Common myeloid progenitor, CD34-positive (primary cell): ENCODE results near the gene FTCD.

Source experiments
- CTCF ChIA-PET: fragments of 350-600 bp; sonication (Branson Sonifier 250); formaldehyde crosslinking; loops from one replicate; lab custom pipeline; 2021; ENCODE audit warnings: antibody characterized with exemption; lab: Charles Lee
- POLR2A ChIA-PET: fragments of 350-600 bp; sonication (Branson Sonifier 250); formaldehyde crosslinking; loops from one replicate; lab custom pipeline; 2021; ENCODE audit warnings: antibody characterized with exemption; lab: Charles Lee
- DNase-seq, 3 donors: peaks; one replicate each; pipeline versions ENCODE4 v3.0.0 to v3.0.0-alpha.2; 2013
- H3K27ac ChIP-seq, 2 experiments: 1 replicate in 1 of 2; 2 replicates in 1 of 2; pipeline ENCODE4 v1.7.0; 2013; ENCODE audit warnings: inconsistent platforms in 2 of 2, low read length in 2 of 2, mild to moderate bottlenecking in 2 of 2, low read depth in 1 of 2, moderate library complexity in 1 of 2; ENCODE audit not compliant: severe bottlenecking in 2 of 2, insufficient read depth in 1 of 2, poor library complexity in 1 of 2
- H3K27me3 ChIP-seq, 5 experiments: replicated peaks in 2 of 5; 1 replicate in 3 of 5; 2 replicates in 2 of 5; pipeline versions ENCODE4 v1.6.1 to v1.7.0; 2013; ENCODE audit warnings: low read length in 4 of 5, mild to moderate bottlenecking in 2 of 5, moderate library complexity in 2 of 5, inconsistent platforms in 1 of 5; ENCODE audit not compliant: insufficient read depth in 5 of 5, control insufficient read depth in 4 of 5
- H3K36me3 ChIP-seq, 4 experiments: 1 replicate in 2 of 4; 2 replicates in 2 of 4; pipeline versions ENCODE4 v1.6.1 to v1.7.0; 2013; ENCODE audit warnings: low read length in 3 of 4, control low read depth in 1 of 4, mild to moderate bottlenecking in 1 of 4; ENCODE audit not compliant: control insufficient read depth in 4 of 4, insufficient read depth in 4 of 4
- H3K4me1 ChIP-seq, 4 experiments: 1 replicate in 3 of 4; 2 replicates in 1 of 4; pipeline versions ENCODE4 v1.6.1 to v1.7.1; 2013; ENCODE audit warnings: low read length in 3 of 4, mild to moderate bottlenecking in 3 of 4, control low read depth in 1 of 4, inconsistent platforms in 1 of 4, moderate library complexity in 1 of 4; ENCODE audit not compliant: control insufficient read depth in 4 of 4, insufficient read depth in 4 of 4; ENCODE audit errors: control extremely low read depth in 1 of 4
- H3K4me3 ChIP-seq, 7 experiments: 1 replicate in 4 of 7; 2 replicates in 3 of 7; pipeline versions ENCODE4 v1.5.1 to v1.7.0; 2013; ENCODE audit warnings: mild to moderate bottlenecking in 7 of 7, low read length in 6 of 7, moderate library complexity in 6 of 7, inconsistent platforms in 2 of 7, low read depth in 2 of 7, control low read depth in 1 of 7; ENCODE audit not compliant: insufficient read depth in 4 of 7, control insufficient read depth in 1 of 7; ENCODE audit errors: extremely low read depth in 1 of 7
- H3K9me3 ChIP-seq, 5 experiments: 1 replicate in 4 of 5; 2 replicates in 1 of 5; pipeline versions ENCODE4 v1.6.1 to v1.7.1; 2013; ENCODE audit warnings: low read length in 4 of 5, mild to moderate bottlenecking in 2 of 5, inconsistent platforms in 1 of 5, low read depth in 1 of 5, moderate library complexity in 1 of 5; ENCODE audit not compliant: control insufficient read depth in 4 of 5, insufficient read depth in 2 of 5; ENCODE audit errors: control extremely low read depth in 1 of 5
- WGBS: methylation state at CpG from one replicate; pipeline ENCODE4 v1.1.5; 2013; ENCODE audit not compliant: insufficient coverage; 5-methylcytosine and 5-hydroxymethylcytosine counted together

FTCD gene

DNA sequence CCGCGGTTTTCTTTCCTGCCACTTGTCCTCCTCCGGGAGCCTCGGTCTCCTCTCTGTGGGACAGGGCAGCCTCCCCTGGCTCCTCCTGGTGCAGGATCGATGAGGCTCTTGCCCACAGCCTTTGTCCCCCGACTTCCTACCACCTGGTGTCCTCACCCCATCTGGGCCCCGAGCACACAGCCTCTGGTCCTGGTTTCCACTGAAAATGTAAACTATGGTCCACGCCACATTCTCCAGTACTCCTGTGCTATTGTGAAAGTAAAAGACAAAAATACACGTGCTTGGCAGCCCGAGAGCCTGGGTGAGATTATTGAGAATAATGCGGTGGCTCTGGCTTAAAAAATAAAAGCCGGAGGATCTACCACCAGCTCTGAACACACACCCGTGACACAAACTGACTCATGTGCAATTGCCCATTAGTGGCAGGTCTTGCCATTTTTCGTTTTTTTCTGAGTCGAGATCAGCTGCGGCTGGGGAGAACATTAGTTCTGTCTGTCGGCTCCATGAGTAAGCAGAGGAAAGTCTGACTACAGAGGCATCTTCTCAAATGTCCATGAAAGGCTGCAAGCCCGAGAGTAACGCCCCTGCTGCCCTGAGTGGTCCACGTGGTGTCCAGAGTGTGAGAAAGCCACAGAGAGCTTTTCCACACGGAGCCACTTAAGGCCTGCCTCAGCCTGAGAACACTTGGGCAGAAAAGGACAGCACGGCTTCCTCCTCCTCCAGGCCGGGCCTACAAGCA is 63.2 kb downstream of the FTCD start:
- Histone ChIP-seq H3K9me3 (peaks cover 4 to 18% (median 13%) of the 10 kb centered on the region in 5 experiments), H3K27ac (no peak overlapping the region), H3K27me3 (peaks cover 0 to 11% (median 2%) of the 10 kb centered on the region in 5 experiments), H3K4me3 (no peak overlapping the region), H3K4me1 (no peaks in the 10 kb centered on the region), H3K36me3 (no peaks in the 10 kb centered on the region)
- ChIA-PET POLR2A (no interaction called here), CTCF (no interaction called here)
- DNase-seq: no peak
- 98% methylated on average over 21 of the region's 23 CpGs for WGBS

DNA sequence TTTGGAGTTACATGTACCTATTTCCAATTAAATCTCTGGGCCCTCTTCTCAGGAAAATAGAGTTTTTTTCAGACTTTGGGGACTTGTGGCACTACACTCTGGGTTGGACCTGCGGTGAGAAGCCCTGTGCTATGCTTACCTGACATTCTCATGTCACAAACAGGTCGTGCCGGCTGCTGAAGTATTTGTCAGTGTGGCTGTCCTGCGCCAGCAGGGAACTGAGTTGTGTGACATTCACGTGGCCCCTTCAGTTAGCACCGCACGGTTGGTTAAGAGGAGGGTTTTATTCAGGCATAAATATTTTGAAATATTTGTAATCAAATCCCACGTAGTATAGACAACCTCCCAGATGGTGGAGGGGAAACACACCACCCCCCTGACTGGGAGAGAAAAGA is 63.8 kb downstream of the FTCD start:
- CTCF ChIA-PET: no interaction called here
- H3K4me3 ChIP-seq: no peak overlapping the region
- H3K9me3 ChIP-seq: peaks cover 4 to 21% (median 13%) of the 10 kb centered on the region in 5 experiments
- no peak overlapping the region for H3K27ac ChIP-seq
- POLR2A ChIA-PET: no interaction called here
- no peaks in the 10 kb centered on the region for H3K4me1 ChIP-seq
- H3K27me3 ChIP-seq: peaks cover 0 to 5% (median under 1%) of the 10 kb centered on the region in 5 experiments
- WGBS: 100% methylated on average over 2 of the region's 8 CpGs
- DNase-seq: no peak
- H3K36me3 ChIP-seq: no peaks in the 10 kb centered on the region

DNA sequence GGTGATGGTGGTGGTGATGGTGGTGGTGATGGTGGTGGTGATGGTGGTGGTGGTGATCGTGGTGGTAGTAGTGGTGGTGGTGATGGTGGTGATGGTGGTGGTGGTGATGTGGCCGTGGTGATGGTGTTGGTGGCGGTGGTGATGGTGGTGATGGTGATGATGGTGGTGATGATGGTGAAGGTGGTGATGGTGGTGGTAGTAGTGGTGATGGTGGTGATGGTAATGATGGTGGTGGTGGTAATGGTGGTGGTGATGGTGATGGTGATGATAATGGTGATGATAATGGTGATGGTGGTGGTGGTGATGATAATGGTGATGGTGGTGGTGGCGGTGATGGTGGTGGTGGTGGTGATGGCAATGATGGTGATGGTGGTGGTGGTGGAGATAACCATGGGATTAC is 64.3 kb downstream of the FTCD start:
- peaks cover 4 to 24% (median 13%) of the 10 kb centered on the region in 5 experiments for H3K9me3 ChIP-seq
- no peaks in the 10 kb centered on the region for H3K36me3 ChIP-seq
- POLR2A ChIA-PET: no interaction called here
- peaks cover 0 to 2% (median 0%) of the 10 kb centered on the region in 5 experiments for H3K27me3 ChIP-seq
- H3K4me1 ChIP-seq: no peaks in the 10 kb centered on the region
- H3K27ac ChIP-seq: no peak overlapping the region
- no peak overlapping the region for H3K4me3 ChIP-seq
- DNase-seq: no peak
- CTCF ChIA-PET: no interaction called here
- 82% methylated on average over 3 of the region's 4 CpGs for WGBS

DNA sequence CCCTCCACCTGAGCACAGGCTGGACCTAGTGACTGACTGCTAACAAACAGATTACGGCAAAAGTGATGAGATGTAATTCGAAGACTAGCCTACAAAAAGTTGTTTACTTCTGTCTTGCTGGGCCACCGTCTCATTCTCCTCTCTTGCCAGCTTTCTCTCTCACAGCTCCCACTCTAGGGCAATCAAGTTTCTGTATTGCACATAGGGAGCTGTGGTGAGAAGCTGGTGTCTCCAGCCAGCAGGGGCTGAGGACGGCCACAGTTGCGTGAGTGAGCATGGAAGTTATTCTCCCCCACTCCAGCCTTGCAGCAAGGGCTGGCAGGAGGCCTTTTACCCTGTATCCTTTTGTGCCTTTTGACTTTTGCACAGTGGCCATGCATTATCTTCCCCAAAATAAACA is 66.1 kb downstream of the FTCD start:
- no peaks in the 10 kb centered on the region for H3K4me1 ChIP-seq
- H3K36me3 ChIP-seq: no peaks in the 10 kb centered on the region
- H3K4me3 ChIP-seq: no peak overlapping the region
- no peak for DNase-seq
- peaks cover 4 to 29% (median 14%) of the 10 kb centered on the region in 5 experiments for H3K9me3 ChIP-seq
- no peak overlapping the region for H3K27ac ChIP-seq
- POLR2A ChIA-PET: no interaction called here
- H3K27me3 ChIP-seq: peaks cover 0 to 2% (median 0%) of the 10 kb centered on the region in 5 experiments
- 89% methylated on average over 5 of the region's 5 CpGs for WGBS
- CTCF ChIA-PET: no interaction called here

DNA sequence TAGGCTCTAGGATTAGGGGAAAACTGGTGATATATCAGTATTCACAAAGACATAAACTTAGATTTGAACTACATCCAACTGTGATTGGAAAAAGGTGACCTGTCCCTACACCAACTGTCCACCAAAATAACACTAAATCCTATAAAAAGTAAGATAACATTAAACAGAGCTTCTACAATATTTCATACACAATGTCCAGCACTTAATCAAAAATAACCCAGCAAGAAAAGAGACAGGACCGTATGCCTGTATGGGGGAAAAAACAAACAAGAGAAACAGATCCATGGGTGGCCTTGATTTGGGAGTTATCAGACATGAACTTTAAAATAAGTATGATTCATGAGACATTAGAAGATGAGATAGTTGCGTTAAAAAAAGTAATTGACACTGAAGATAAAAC is 67.2 kb downstream of the FTCD start:
- H3K36me3 ChIP-seq: no peaks in the 10 kb centered on the region
- POLR2A ChIA-PET: no interaction called here
- DNase-seq: no peak
- no CpG with 5 or more reads among the region's 2 CpGs for WGBS
- CTCF ChIA-PET: interaction anchor here (0.6 to 1.3 kb wide), 2 partner anchors 12 to 55 kb away, joined by 3 read pairs; no protein-coding TSS in a partner anchor
- no peak overlapping the region for H3K27ac ChIP-seq
- peaks cover 4 to 29% (median 14%) of the 10 kb centered on the region in 5 experiments for H3K9me3 ChIP-seq
- no peaks in the 10 kb centered on the region for H3K4me1 ChIP-seq
- H3K27me3 ChIP-seq: peaks cover 0 to 2% (median 0%) of the 10 kb centered on the region in 5 experiments
- H3K4me3 ChIP-seq: no peak overlapping the region

DNA sequence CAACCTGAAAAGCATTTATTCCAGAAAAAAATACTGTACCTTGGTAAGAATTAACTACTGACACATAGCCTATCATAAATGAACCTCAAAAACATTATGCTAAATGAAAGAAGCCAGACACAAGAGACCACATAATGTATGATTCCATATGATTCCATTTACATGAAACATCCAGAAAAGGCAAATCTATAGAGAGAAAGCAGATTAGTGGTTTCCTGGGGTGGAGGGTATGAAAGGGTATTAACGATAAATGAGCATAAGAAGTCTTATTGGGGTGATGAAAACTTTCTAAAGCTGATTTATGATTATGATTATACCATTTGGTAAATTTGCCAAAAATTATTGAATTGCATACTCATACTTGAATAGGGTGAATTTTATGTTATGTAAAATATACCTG is 67.7 kb downstream of the FTCD start:
- CTCF ChIA-PET: interaction anchor here (1.3 kb wide), 1 partner anchor 13 kb away, joined by 3 read pairs; no protein-coding TSS in a partner anchor

More for the DNA sequence above, 67.7 kb downstream of the FTCD start:
- no peaks in the 10 kb centered on the region for H3K4me1 ChIP-seq
- no peak for DNase-seq
- no CpG with 5 or more reads among the region's 1 CpG for WGBS
- no peak overlapping the region for H3K27ac ChIP-seq
- peaks cover 4 to 29% (median 14%) of the 10 kb centered on the region in 5 experiments for H3K9me3 ChIP-seq
- POLR2A ChIA-PET: no interaction called here
- peaks cover 0 to 2% (median 0%) of the 10 kb centered on the region in 5 experiments for H3K27me3 ChIP-seq
- no peaks in the 10 kb centered on the region for H3K36me3 ChIP-seq
- no peak overlapping the region for H3K4me3 ChIP-seq
